ENCODE data around the gene C17orf50. TPM values are rescaled to one million over a fixed set of nuclear protein-coding genes. Genes with fewer than 3 reads are reported as not detected.

Gene C17orf50
- total RNA-seq, 1 donor from 2014 or later, result not detected

- Histone ChIP-seq H3K36me3 (no peaks in the 10 kb centered on the region), H3K9me3 (replicated peaks) (peaks cover 3% of the 10 kb centered on the region), H3K27me3 (ENCODE audit: low read depth) (no peaks in the 10 kb centered on the region), H3K4me3 (no peak overlapping the region), H3K27ac (replicated peaks) (no peak overlapping the region), H3K4me1 (peaks cover 21% of the 10 kb centered on the region)
- TF ChIP-seq CTCF (IDR thresholded peaks at IDR 0.05; ENCODE audit: borderline replicate concordance), result no peak
- intact Hi-C loops (cut with micrococcal nuclease), result no loop called here
- DNase-seq, result no peak
These were observed 26.3 kb downstream of the C17orf50 start for GRCh38 chr17:35786941-35787432.

GRCh38 chr17:35788477-35789368, 28.0 kb downstream of the C17orf50 start:
- intact Hi-C loops (cut with micrococcal nuclease), result no loop called here
- Histone ChIP-seq H3K4me3 (no peak overlapping the region), H3K27ac (replicated peaks) (peak overlapping the region; percentile 13), H3K36me3 (no peaks in the 10 kb centered on the region), H3K9me3 (replicated peaks) (peaks cover 6% of the 10 kb centered on the region), H3K4me1 (peaks cover 7% of the 10 kb centered on the region), H3K27me3 (ENCODE audit: low read depth) (peaks cover 6% of the 10 kb centered on the region)
- TF ChIP-seq CTCF (IDR thresholded peaks at IDR 0.05; ENCODE audit: borderline replicate concordance), result no peak
- DNase-seq, result no peak

GRCh38 chr17:35790841-35791240, 30.2 kb downstream of the C17orf50 start:
- TF ChIP-seq CTCF (IDR thresholded peaks at IDR 0.05; ENCODE audit: borderline replicate concordance), result no peak
- H3K9me3 ChIP-seq (replicated peaks), result peaks cover 6% of the 10 kb centered on the region
- no peaks in the 10 kb centered on the region for H3K36me3 ChIP-seq
- no peak overlapping the region for H3K27ac ChIP-seq (replicated peaks)
- intact Hi-C loops (cut with micrococcal nuclease), result no loop called here
- H3K4me1 ChIP-seq, result peaks cover 14% of the 10 kb centered on the region
- no peak overlapping the region for H3K4me3 ChIP-seq
- peaks cover 28% of the 10 kb centered on the region for H3K27me3 ChIP-seq (ENCODE audit: low read depth)
- no peak for DNase-seq

GRCh38 chr17:35791681-35792350, 31.1 kb downstream of the C17orf50 start:
- peaks cover 37% of the 10 kb centered on the region for H3K27me3 ChIP-seq (ENCODE audit: low read depth)
- peaks cover 6% of the 10 kb centered on the region for H3K9me3 ChIP-seq (replicated peaks)
- DNase-seq, result no peak
- H3K27ac ChIP-seq (replicated peaks), result no peak overlapping the region
- peaks cover 18% of the 10 kb centered on the region for H3K4me1 ChIP-seq
- H3K4me3 ChIP-seq, result no peak overlapping the region
- intact Hi-C loops (cut with micrococcal nuclease), result no loop called here
- no peak for TF ChIP-seq CTCF (IDR thresholded peaks at IDR 0.05; ENCODE audit: borderline replicate concordance)
- no peaks in the 10 kb centered on the region for H3K36me3 ChIP-seq

- H3K36me3 ChIP-seq, result no peaks in the 10 kb centered on the region
- peaks cover 18% of the 10 kb centered on the region for H3K4me1 ChIP-seq
- intact Hi-C loops (cut with micrococcal nuclease), result no loop called here
- peaks cover 47% of the 10 kb centered on the region for H3K27me3 ChIP-seq (ENCODE audit: low read depth)
- H3K27ac ChIP-seq (replicated peaks), result no peak overlapping the region
- TF ChIP-seq CTCF (IDR thresholded peaks at IDR 0.05; ENCODE audit: borderline replicate concordance), result no peak
- H3K4me3 ChIP-seq, result no peak overlapping the region
- no peak for DNase-seq
- peaks cover 6% of the 10 kb centered on the region for H3K9me3 ChIP-seq (replicated peaks)
These were observed 32.6 kb downstream of the C17orf50 start for GRCh38 chr17:35793257-35793656.
